ENCODE measurements around the gene ARHGAP36.

DNA sequence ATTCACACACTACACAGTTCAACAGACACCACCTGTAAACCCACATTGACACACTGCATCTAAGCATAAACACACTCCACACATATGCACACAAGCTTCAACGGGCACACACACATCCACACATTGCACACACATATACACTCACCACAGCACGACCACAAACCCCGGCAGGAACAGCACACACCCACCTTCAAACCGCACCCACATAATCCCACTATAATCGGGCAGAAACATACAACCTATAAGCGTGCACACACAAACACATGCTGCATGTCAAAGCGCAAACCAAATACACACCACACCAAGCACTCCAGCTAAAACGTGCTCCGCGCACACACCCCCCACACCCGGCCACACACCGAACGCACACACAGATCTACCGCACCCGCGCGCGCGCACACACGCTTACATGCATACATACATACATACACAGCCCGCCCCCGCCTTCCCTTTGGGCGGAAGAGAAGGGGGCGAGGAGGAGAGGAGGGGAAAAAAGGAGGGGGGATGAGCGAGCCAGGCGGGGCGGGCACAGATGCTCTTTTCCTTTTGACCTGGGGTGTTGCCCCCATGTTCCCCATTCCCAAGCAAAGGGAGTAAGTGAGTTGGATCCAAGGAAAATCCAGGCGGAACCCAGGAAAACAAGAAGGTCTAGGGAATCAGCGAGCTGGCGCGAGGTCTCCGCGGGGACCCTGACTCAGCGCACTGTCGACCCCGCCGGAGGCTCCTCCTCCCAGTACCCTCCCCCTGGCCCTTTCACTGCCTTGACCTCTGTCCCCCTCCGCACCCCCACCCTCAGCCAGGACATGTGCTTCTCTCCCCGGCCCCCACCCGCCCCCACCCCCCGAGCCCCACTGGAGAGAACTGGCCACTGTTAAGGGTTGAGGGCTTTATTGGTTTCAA lies 9.9 kb downstream of the ARHGAP36 start:
- TF ChIP-seq, protein P1, sequence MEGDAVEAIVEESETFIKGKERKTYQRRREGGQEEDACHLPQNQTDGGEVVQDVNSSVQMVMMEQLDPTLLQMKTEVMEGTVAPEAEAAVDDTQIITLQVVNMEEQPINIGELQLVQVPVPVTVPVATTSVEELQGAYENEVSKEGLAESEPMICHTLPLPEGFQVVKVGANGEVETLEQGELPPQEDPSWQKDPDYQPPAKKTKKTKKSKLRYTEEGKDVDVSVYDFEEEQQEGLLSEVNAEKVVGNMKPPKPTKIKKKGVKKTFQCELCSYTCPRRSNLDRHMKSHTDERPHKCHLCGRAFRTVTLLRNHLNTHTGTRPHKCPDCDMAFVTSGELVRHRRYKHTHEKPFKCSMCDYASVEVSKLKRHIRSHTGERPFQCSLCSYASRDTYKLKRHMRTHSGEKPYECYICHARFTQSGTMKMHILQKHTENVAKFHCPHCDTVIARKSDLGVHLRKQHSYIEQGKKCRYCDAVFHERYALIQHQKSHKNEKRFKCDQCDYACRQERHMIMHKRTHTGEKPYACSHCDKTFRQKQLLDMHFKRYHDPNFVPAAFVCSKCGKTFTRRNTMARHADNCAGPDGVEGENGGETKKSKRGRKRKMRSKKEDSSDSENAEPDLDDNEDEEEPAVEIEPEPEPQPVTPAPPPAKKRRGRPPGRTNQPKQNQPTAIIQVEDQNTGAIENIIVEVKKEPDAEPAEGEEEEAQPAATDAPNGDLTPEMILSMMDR (IDR thresholded peaks at IDR 0.05; ENCODE audit: control extremely low read depth in 1 of 3, insufficient read depth in 1 of 3, low read depth in 1 of 3, low read length in 3 of 3) = no peak
- no peak for TF ChIP-seq YY1 (IDR thresholded peaks at IDR 0.05; ENCODE audit: low read depth, low read length)
- TF ChIP-seq CHD2 (IDR thresholded peaks at IDR 0.05; ENCODE audit: low read length) = no peak
- no peak for TF ChIP-seq EZH2 (IDR thresholded peaks at IDR 0.05; ENCODE audit: low read depth, low read length, severe bottlenecking)
- no peak for TF ChIP-seq CREB1 (IDR thresholded peaks at IDR 0.05)
- TF ChIP-seq TEAD4 (IDR thresholded peaks at IDR 0.05; ENCODE audit: low read depth, low read length) = no peak
- no peak for TF ChIP-seq SP1 (IDR thresholded peaks at IDR 0.05; ENCODE audit: low read depth, low read length)
- no peak for TF ChIP-seq CBX8 (IDR thresholded peaks at IDR 0.05; ENCODE audit: borderline replicate concordance, low read depth, low read length)
- TF ChIP-seq POLR2A (IDR thresholded peaks at IDR 0.05; ENCODE audit: control extremely low read depth in 1 of 2, low read depth in 2 of 2, low read length in 2 of 2) = no peak
- no peak for TF ChIP-seq KDM1A (IDR thresholded peaks at IDR 0.05; ENCODE audit: borderline replicate concordance, low read length)
- no peak for TF ChIP-seq SP2 (IDR thresholded peaks at IDR 0.05; ENCODE audit: low read length)
